LNCAP (cell line): ENCODE measurements around the gene MDGA2.

Source experiments
- TF ChIP-seq, protein P1 (sequence below): fragments of 450-650 bp; IDR thresholded peaks from 2 replicates; pipeline ENCODE4 v1.5.1; 2017; ENCODE audit warnings: mild to moderate bottlenecking

MDGA2 gene

GRCh38 chr14:47008732-47009131, 666.7 kb downstream of the MDGA2 start:
- TF ChIP-seq, protein P1, sequence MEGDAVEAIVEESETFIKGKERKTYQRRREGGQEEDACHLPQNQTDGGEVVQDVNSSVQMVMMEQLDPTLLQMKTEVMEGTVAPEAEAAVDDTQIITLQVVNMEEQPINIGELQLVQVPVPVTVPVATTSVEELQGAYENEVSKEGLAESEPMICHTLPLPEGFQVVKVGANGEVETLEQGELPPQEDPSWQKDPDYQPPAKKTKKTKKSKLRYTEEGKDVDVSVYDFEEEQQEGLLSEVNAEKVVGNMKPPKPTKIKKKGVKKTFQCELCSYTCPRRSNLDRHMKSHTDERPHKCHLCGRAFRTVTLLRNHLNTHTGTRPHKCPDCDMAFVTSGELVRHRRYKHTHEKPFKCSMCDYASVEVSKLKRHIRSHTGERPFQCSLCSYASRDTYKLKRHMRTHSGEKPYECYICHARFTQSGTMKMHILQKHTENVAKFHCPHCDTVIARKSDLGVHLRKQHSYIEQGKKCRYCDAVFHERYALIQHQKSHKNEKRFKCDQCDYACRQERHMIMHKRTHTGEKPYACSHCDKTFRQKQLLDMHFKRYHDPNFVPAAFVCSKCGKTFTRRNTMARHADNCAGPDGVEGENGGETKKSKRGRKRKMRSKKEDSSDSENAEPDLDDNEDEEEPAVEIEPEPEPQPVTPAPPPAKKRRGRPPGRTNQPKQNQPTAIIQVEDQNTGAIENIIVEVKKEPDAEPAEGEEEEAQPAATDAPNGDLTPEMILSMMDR, result no peak

DNA sequence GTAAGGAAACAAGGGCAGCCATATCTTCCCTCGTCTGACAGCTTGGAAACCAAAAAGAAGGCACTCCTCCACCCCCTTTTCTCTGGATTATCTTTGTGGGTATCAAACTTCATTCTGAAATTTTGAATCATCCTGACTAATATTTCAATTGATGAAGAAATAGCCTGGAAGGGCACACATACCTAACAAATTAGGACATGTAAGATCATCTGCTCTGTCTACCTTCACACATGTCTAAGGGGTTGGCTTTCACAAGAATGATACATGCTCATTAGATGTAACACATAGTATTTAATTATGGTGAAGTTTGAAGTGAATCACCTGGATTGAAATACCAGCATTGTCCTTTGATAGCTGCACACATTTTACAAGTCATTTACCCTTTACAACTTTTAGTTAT, 675.7 kb downstream of the MDGA2 start:
- TF ChIP-seq, protein P1, result no peak

DNA sequence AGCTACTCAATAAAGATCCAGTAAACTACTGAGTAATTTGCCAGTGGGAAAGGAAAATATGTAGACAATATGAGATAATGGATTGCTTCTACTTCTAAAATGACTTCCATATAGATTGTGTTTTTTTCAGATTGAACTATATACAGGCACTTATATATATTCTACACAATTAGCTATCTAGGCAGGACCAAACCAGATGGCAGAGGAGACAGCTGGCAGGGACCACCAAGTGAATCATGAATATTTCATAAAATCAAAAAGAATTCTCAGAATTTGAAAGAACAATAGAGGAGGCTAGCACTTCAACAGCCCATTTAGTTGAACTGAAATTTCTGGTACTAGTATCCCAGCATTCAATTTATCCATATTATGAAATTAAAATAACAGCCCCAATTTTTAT, 685.8 kb downstream of the MDGA2 start:
- TF ChIP-seq, protein P1, result no peak

DNA sequence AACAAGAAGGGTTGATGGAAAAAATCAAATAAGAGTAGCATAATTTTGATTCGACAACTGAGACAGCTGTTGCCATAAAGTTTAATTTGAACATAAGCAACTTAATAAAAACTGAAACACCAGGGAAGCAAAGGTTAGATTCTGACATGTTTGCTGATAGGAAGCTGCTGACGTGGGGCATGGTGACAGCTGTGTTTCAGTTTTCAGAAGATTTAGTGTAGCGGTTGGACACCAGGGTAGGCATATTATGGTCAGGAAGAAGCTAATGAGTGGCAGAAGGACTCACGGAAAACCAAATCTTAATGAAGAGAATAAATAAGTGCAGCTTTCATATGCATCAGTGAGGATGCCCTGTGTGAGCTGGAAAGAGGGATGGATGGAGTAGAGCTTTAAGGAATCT, 687.1 kb downstream of the MDGA2 start:
- TF ChIP-seq, protein P1, result no peak

DNA sequence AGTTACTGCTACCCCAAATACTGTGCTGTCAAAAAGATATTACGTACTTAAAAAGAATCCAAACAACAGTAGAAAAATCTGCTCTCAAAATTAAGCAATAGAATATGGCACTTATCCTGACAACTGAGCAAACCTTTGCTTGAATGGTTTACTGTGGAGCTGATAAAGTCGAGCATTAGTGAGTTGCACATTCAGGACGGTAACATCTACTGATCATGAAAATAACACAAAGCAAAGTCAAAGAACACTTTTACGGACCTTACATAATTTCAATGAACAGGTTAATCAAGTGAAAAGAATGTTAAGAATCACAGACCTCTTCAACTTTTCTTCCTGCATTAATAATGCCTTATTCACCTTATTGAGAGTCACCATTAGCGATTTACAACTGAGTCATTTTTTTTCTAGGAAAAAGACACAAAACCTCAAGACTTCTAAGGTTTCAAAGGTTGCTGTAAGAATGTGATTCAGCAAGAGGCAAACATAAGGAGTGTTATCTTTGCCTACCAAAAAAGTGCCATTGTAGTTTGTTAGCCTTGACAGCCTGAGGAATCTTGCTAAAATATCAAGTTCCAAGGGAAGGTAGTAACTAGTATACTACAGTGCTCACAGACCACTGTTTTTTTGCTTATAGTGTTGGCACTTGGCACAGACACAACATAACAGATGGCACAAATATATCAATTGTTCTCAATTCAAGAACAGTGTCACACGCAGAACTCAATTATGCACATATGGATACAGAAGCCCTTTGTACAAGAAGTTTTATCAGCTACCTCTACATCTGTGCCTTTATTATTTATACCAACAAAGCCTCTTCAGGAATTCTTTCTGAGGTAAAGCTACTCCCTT, 689.6 kb downstream of the MDGA2 start:
- TF ChIP-seq, protein P1, result no peak

GRCh38 chr14:46973295-46973694, 702.1 kb downstream of the MDGA2 start:
- TF ChIP-seq, protein P1, result no peak

DNA sequence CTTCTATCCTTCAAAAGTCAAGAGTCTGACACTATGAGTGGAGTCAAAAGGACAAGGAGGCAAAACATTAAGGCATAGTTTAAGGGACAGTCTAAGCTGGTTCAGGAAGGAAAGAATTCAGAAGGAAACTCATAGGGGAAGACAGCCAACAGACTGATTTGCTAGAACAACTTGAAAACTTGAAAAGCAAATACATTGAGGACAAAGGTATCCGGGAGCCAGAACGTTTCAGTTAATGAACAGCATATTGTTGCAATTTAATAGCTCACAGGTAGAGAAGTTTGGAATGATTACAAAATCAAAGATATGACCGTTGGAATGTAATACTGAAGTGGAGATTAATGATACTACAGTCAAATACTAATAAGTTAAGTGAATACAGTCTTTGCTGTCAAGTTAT, 711.0 kb downstream of the MDGA2 start:
- TF ChIP-seq, protein P1, result no peak
